GM12892 (cell line): ENCODE data around the gene SAMD1.
A peak's percentile ranks its signal among the peaks of the same experiment; 100 is the strongest.

Source experiments
- DNase-seq: peaks from one replicate; pipeline ENCODE4 v3.0.0; 2011; ENCODE audit not compliant: insufficient read length
- FAIRE-seq: peaks from 2 replicates; lab custom pipeline; 2011; peaks lifted over from hg19 to GRCh38; lab: Jason Lieb, UNC
- POLR2A ChIP-seq: IDR thresholded peaks from 2 replicates; pipeline ENCODE4 v1.6.1; 2011; ENCODE audit warnings: low read depth, low read length, control low read depth
- POLR2AphosphoS5 ChIP-seq: IDR thresholded peaks from 2 replicates; pipeline ENCODE4 v1.6.1; 2011; ENCODE audit warnings: low read depth, low read length, control low read depth
- TAF1 ChIP-seq: IDR thresholded peaks from 2 replicates; pipeline ENCODE4 v1.6.1; 2011; ENCODE audit warnings: low read depth, mild to moderate bottlenecking, control low read depth, low read length, borderline replicate concordance

Gene SAMD1

GRCh38 chr19:14119146-14119545 is 28.6 kb upstream of the SAMD1 start:
- no peak for TF ChIP-seq POLR2AphosphoS5
- no peak for TF ChIP-seq TAF1
- TF ChIP-seq POLR2A, result no peak
- FAIRE-seq (no peak), DNase-seq (no peak)

DNA sequence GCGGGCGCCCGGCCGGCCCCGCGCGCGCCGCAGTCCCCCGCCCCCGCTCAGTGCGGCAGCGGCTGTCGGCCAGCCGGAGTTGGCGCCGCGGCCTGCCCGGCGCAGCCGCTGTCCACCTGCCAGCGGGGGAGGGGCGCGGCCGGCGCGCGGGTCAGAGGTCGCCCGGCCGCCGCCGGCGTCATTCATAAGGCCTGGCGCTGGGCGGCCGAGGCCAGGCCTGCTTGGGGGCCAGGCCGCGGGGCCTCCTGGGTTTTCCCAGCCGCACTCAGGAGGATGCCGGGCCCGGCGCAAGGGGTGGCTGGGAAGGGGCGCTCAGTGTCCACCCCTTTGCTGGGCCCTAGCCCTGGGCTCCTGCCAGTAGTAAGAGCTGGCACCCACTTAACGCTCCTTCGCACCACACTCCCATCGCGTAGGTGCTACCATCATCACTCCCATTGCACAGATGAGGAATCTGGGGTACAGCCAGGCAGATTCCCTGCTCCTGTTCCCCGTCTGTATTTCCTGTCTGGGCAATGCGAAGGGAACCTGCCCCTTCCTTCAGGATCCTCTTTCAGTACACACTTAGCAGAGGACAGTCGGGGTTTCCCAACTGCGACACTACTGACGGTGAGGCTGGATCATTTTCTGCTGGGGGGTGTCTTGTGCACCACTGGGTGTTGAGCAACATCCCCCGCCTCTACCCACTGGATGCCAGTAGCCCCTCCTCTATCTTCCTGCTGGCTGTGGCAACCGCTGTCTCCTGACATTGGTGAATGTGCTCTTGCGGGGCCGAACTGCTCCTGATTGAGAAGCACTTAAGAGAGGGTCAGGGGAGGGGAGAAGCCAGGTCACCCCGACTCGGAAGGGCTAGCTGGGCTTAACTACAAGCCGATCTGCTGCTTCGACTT is 27.9 kb upstream of the SAMD1 start:
- TF ChIP-seq POLR2A, result no peak
- TF ChIP-seq POLR2AphosphoS5, result no peak
- TF ChIP-seq TAF1, result no peak
- DNase-seq, result no peak
- peak; percentile 66 for FAIRE-seq

DNA sequence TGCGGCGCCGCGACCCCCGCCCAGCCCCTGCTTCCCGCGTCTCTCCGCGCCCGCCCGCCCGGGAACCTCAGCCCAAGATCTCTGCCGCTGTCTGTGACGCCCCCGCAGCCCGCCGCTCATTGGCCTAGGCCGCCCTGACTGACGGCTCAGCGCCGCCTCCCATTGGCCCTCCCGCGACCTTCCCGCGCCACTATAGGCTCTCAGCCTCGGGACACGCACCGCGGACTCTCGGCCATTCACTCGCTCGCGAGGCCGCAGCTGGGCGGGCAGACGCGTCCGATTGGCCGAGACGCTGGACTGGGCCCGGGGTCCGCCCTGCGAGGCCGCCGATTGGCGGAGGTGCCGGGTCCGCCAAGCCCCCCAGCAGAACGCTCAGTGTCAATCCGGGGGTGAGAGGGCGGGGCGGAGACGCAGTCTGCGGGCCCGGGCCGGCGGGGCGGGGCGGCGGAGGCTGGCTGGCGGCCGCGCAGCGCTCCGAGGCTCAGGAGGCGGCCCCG is 27.2 kb upstream of the SAMD1 start, which contains the start of gene PRKACA:
TSS of gene PRKACA (minus strand) at position 95 of the 497 bp plus-strand sequence. CDS start 215 bp downstream, outside the sequence.
- TF ChIP-seq TAF1 (no peak), POLR2A (no peak), POLR2AphosphoS5 (no peak)
- FAIRE-seq (peak; percentile 97), DNase-seq (peak; percentile 99)

DNA sequence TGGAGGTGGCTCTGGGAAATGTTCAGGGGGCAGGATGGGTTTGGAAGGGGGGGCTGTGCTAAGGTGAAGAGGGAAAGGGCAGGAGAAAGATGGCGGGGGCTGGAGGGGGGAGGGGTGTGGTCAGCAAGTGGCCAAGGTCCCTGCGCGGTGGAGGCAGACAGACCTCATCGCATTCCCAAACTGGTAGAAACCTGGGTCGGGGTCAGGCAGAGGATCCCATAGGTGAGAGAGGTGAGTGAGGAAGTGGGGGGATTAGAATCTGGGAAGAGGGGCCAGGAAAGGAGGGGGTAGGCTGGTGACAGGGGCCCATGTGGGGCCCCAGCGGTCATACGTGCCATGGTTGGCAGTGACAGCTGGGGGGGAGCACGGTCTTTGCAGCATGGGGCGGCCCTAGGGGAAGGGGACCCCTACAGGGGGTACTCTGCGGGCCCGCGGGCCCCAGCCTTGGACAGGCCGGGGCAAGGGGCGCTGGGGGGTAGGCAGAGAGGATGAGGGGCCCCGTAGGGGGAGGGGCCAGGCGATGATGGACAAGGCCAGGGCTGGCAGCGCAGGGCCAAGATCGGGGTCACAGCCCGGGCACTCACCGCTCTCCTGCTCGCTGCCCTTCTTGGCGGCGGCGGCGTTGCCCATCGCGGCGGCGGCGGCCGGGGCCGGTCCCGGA is 26.5 kb upstream of the SAMD1 start:
- no peak for TF ChIP-seq TAF1
- no peak for TF ChIP-seq POLR2AphosphoS5
- TF ChIP-seq POLR2A, result no peak
- DNase-seq, result no peak
- FAIRE-seq, result no peak

- TF ChIP-seq POLR2A (no peak), POLR2AphosphoS5 (no peak), TAF1 (no peak)
- FAIRE-seq (no peak), DNase-seq (no peak)
Observed at GRCh38 chr19:14116525-14116917, 26.0 kb upstream of the SAMD1 start.

DNA sequence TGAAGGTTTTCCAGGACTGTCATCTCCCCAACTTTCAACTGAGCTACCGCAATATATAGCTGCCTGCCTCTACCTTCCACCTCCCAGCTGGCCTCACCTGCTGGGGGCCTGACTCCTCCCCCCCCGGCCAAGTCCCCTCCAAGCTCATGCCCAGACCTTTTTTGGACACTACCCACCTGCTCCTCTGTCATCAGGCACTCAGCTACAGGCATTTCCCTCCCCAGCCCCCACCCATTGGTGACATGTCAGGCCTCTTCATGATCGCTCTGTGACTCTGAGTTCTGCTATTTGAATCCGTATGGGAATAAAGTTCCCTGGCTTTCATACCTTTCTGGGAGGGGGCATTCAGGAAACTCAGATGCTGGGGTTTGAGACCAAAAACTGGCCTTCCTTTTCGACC is 25.2 kb upstream of the SAMD1 start:
- DNase-seq (no peak), FAIRE-seq (no peak)
- no peak for TF ChIP-seq POLR2A
- no peak for TF ChIP-seq TAF1
- no peak for TF ChIP-seq POLR2AphosphoS5

DNA sequence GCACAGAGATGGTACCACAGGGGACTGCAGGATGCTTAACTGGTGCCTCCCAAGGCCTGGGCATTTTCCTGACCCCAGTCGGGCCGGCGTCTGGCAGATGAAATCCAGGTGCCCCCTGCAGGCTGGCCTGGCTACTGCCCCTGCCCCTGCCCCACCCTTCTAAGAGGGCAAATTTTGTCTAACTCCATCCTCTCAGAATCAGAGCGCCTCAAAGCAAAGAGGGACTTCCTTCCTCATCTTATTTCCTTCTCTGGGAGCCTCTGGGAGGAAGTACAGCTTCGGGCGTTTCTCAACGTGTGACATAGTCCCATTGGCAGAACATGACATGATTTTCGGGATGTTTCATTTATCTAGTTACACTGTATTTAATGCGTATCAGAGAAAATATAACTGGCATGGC is 24.3 kb upstream of the SAMD1 start:
- FAIRE-seq (no peak), DNase-seq (no peak)
- no peak for TF ChIP-seq POLR2AphosphoS5
- no peak for TF ChIP-seq POLR2A

DNA sequence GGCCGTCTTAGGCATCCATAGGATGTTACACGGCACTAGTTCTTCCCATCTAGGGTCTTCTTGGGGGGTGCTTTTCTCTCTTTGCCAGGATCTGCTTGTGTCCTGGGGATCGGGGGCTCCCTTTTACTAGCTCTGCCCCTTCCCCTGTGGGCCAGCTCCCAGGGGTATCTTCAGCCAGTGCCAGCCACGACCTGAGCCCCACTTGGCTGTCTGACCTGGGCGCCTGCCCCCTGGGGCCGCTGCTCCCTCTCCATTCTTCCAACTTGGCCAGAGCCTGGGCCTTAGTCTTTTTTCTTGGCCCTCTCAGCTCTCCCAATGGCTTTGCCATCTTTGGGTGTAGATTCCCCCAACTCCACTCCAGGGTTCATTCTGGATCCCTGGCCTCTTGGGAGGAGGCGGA is 23.9 kb upstream of the SAMD1 start:
- no peak for FAIRE-seq
- TF ChIP-seq POLR2AphosphoS5 (no peak), POLR2A (no peak), TAF1 (no peak)
- DNase-seq, result no peak

- FAIRE-seq (no peak), DNase-seq (no peak)
- no peak for TF ChIP-seq TAF1
Observed at GRCh38 chr19:14113762-14114414, 23.3 kb upstream of the SAMD1 start.

DNA sequence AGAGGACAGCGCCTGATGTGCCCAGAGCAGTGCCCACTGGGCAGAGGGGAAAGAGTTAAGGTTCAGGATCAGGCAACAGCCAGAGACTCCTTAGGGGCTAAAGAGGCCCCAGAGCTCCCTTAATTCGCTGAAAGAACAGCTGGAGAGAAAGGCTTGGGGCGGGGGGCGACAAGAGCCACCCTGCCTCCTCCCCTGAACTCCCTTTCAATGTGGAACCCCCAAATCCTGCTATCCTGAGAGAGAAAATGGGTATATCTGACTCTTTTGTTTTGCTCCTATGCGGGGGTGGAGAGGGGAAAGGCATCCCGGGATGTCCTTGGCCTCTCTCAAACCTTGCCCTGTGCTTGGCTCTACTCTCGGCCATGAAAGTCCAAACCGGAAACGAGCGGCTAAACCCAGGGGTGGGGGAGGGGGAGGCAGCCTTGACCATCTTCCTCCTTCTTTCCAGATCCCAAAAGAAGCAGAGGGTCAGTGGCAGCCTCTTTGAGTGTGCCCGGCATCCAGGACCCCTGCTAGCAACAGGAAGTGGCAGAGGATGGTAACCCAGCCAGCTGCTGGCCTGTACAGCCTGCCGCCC is 22.3 kb upstream of the SAMD1 start:
- DNase-seq (no peak), FAIRE-seq (no peak)
- TF ChIP-seq POLR2AphosphoS5 (no peak), TAF1 (no peak), POLR2A (no peak)

DNA sequence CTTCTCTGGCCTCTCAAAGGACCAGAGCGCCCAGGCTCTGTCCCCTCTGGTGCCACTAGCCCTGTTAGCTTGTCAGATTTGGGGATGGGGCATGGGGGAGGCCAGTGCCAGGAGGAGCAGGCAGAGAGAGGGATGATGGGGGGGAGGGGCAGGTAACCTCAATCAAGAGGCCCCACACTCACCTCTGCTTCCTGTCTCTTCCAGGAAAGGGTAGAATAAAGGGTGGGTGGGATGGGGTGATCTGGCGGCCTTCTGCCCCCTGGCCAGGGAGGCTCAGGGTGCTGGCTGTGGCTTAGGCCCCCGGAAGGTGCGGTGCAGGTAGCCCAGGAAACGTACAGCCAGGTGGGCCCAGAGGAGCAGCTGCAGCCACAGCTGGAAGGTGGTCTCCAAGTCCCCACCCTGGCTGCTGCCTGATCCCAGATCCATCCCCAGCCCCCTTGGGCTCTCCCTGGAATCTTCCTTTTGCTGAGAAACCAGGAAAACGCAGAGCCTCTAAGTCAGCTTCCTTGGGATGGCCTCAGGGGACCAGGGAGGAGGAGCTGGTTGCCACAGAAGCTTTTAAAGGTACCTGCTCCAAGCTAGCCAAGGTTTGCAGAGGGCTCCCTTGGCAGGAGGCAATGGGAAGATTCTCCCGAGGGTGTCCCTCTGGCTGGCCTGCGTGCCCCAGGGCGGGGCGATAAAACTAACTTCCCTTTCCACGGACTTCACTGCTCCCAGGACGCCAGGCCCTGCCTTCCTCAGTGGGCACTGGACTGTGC is 21.7 kb upstream of the SAMD1 start:
- no peak for FAIRE-seq
- TF ChIP-seq POLR2AphosphoS5, result no peak
- no peak for TF ChIP-seq POLR2A
- no peak for TF ChIP-seq TAF1
- no peak for DNase-seq

DNA sequence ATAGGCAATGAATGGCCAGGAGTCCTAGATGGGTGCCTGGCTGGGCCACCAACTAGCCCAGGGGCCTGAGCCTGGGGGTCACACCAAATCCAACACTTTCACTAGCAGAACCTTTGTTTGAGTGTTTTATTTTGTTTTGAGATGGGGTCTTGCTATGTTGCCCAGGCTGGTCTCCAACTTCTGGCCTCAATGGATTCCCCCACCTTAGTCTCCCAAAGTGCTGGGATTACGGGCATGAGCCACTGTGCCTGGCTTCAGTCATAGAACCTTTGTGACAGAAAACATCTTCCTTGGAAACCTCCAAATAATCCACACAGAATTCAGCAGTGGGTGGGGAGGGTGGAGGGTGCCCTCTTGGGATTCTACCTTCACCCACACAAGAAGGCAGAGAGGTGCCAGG is 20.9 kb upstream of the SAMD1 start:
- DNase-seq (no peak), FAIRE-seq (no peak)
- TF ChIP-seq TAF1 (no peak), POLR2A (no peak), POLR2AphosphoS5 (no peak)
